SJCRH30 (cell line): Measurements from ENCODE around the gene NOTCH3. TPM values are rescaled to one million over a fixed set of nuclear protein-coding genes. Genes with fewer than 3 reads are reported as not detected.

Experiments
- DNase-seq, 2 experiments: peaks; one replicate each; pipeline ENCODE4 v3.0.0-alpha.2; 2015 to 2020
- H3K27ac ChIP-seq: fragments of 250-450 bp; sonication (Bioruptor Pico); 2 replicates; pipeline ENCODE4 v1.5.1; 2020; ENCODE audit warnings: mild to moderate bottlenecking, moderate library complexity
- H3K27me3 ChIP-seq: fragments of 250-450 bp; sonication (Bioruptor Pico); 2 replicates; pipeline ENCODE4 v1.5.1; 2020; ENCODE audit warnings: mild to moderate bottlenecking, moderate library complexity
- H3K36me3 ChIP-seq: fragments of 250-450 bp; sonication (Bioruptor Pico); 2 replicates; pipeline ENCODE4 v1.5.1; 2020; ENCODE audit warnings: mild to moderate bottlenecking, moderate library complexity
- H3K4me1 ChIP-seq: fragments of 250-450 bp; sonication (Bioruptor Pico); 2 replicates; pipeline ENCODE4 v1.5.1; 2020; ENCODE audit warnings: mild to moderate bottlenecking, moderate library complexity
- H3K4me3 ChIP-seq: fragments of 250-450 bp; sonication (Bioruptor Pico); 2 replicates; pipeline ENCODE4 v1.5.1; 2020; ENCODE audit warnings: mild to moderate bottlenecking, moderate library complexity
- H3K9me3 ChIP-seq: fragments of 250-450 bp; sonication (Bioruptor Pico); replicated peaks from 2 replicates; pipeline ENCODE4 v1.5.1; 2020; ENCODE audit warnings: mild to moderate bottlenecking, moderate library complexity
- total RNA-seq: library from RNA; depleted of rRNA; stranded (reverse); fragments of >200 nt; shearing (Covaris generic); gene quantifications from 2 replicates; pipeline ENCODE4 v1.2.3, GENCODE V29; 2014; rRNA removed

Gene NOTCH3
- 43.7 and 48.2 TPM in 2 replicates for total RNA-seq

DNA sequence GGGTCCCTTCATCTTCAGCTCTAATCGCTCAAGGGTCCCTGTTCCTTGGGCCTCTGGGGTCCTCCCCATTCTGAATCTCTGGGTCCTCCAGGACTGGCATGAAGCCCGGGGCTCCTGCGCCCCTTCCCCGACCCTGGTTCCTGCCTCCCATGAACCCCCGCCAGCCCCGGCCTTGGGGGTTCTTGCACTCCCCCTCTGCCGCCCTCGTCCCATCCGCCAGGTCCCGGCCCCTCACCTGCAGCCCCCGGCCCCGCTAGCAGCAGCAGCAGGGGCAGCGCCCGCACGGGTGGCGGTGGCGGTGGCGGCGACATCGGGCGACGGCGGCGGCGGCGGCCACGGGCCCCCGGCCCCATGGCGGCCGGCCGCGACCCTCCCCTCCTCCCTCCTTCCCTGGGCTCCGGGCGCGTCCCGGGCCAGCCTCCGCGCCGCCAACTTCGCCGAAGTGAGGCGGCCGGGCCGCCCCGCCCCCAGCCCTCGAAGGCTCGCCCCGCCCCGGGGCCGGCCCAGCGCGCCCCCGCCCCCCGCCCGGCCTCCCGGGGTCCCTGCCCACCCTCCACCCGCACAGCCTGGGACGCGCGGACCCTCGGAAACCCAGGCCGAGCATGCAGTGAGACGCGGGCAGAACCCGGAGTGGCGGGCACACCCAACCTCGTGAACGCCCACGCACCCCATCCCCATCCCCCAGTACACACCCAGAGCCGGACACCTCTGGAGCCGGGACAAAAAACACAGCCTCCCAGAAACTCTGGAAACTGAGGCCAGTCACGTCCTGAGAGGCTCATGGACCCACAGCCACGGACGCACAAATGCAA lies at the start of gene NOTCH3:
TSS of gene NOTCH3 (minus strand) at position 443 of the 812 bp plus-strand sequence. CDS start at position 353, 90 bp downstream.
- Histone ChIP-seq H3K36me3 (no peaks in the 10 kb centered on the region; the same call in 1 of the 2 replicates), H3K4me3 (peak within 1 kb of the TSS; percentile 86), H3K27me3 (no peaks in the 10 kb centered on the region), H3K4me1 (peaks cover 18% of the 10 kb centered on the region), H3K9me3 (no peaks in the 10 kb centered on the region), H3K27ac (peak within 1 kb of the TSS; percentile 56)
- peak; percentile 51 to 65 for DNase-seq

DNA sequence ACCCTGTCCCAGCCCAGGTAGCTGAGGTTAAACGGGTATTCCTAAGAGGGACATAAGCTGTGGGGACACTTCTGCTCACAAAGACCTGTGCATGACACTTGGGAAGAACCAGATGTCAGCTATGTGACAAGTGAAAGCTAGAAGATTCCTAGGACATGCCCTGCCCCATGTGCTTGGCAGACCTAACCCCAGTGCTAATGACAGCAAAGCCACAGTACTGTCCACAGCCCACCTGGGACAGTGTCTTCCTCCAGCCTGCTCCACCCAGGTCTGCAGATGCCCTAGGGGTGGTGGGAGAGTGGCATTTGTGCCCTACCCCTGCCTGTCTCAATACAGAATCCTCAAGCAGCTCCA lies 49.8 kb upstream of the NOTCH3 start:
- Histone ChIP-seq H3K36me3 (peaks cover 67% of the 10 kb centered on the region), H3K4me3 (no peak overlapping the region), H3K9me3 (no peaks in the 10 kb centered on the region), H3K27me3 (no peaks in the 10 kb centered on the region), H3K27ac (peak overlapping the region; percentile 83), H3K4me1 (peaks cover 50% of the 10 kb centered on the region)
- no peak for DNase-seq

DNA sequence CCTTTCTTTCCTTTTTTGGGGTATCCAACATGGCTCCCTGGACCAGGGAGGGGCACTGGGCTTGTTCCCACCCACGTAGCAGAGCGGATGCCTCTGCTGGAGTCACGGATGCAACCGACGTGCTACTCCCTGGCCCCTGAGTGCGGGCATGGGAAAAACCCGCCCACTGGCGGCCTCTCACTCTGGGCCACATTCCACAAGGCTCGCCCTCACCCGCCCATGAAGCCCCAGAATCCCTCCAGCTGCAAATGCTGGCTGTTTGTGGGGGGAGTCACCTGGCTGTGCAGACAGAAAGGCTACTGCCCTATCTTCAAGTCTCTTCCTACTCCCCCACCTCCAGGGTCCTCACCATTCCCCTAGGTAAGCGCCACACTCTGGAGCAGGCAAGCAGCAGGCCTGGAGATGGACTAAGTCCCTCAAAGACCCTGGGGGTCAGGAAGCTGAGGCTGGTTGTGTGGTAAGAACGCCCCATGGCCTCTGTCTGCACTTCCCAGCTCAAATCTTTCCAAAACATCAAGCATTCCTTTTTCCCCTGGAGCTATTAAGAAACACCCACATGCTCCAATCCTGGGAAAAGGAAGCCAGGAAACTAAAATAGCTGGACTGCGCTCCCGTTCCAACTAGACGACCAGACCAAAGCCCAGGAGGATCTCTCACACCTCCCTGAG lies 49.3 kb upstream of the NOTCH3 start:
- no peaks in the 10 kb centered on the region for H3K27me3 ChIP-seq
- peaks cover 50% of the 10 kb centered on the region for H3K4me1 ChIP-seq
- H3K9me3 ChIP-seq = no peaks in the 10 kb centered on the region
- peak; percentile 37 to 49 for DNase-seq
- H3K4me3 ChIP-seq = no peak overlapping the region
- H3K27ac ChIP-seq = peak overlapping the region; percentile 83; the same call in 1 of the 2 replicates
- peaks cover 66% of the 10 kb centered on the region for H3K36me3 ChIP-seq

DNA sequence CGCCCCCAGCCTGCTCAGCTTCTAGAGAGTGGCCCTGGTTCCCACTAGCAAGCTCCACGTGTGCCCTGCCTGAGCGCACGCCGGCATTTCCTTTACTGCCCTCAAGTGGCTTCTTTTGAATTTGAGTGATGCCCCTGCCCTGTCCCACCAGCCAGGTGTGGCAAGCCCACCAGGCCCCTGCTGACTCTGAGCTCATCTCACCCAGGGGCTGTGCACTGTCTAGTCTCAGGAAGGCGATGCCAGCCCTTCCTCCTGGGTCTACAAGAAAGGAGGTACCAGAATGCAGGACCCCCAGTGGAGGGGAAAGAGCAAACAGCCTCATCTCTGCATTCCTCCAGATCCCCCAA lies 48.7 kb upstream of the NOTCH3 start:
- peak overlapping the region; percentile 83; the same call in 1 of the 2 replicates for H3K27ac ChIP-seq
- peaks cover 50% of the 10 kb centered on the region for H3K4me1 ChIP-seq
- H3K36me3 ChIP-seq = peaks cover 66% of the 10 kb centered on the region
- no peak for DNase-seq
- no peaks in the 10 kb centered on the region for H3K9me3 ChIP-seq
- no peaks in the 10 kb centered on the region for H3K27me3 ChIP-seq
- H3K4me3 ChIP-seq = no peak overlapping the region

DNA sequence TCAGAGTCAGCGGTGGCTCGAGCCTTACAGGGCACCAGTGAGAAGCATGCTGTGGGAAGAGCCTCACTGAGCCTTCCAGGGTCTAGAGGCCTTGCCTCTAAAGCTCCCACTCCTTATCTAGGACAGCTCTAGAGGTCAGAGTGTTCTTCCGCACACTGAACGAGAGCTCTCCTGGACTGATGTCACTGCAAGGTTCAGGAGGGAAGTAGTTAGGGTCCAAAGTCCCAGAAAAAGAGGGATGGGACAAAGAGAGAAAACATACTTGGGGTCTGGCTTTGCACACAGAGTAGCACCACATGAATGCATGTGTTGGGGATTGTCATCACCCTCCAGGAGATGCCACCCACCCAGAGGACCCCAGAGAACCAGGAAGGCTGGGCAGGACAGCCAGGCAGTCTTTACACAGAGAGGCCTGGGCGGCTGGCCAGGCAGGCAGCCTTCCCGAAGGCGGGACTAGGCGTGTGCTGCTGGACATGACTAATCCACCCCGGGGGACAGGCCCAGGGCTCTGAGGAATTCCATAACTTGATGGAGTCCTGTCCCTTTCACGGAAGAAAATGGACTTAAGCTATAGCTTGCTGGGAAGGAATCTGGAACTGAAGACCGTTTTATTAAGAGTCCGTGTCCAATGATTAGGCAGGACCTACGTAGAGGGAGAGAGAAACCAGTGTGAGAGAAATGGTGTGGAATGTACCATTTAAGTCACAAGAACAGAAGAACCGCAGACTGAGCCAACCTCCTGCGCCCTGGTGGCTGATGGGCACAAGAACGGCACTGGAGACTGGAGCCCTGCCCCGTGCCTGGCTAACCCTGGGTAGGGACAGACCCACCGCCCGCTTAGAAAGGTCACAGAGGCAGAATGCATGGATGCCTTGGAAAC lies 48.1 kb upstream of the NOTCH3 start:
- Histone ChIP-seq H3K27ac (no peak overlapping the region), H3K4me1 (peaks cover 49% of the 10 kb centered on the region), H3K4me3 (no peak overlapping the region), H3K9me3 (no peaks in the 10 kb centered on the region), H3K27me3 (no peaks in the 10 kb centered on the region), H3K36me3 (peaks cover 62% of the 10 kb centered on the region)
- DNase-seq = peak; percentile 45 to 50

DNA sequence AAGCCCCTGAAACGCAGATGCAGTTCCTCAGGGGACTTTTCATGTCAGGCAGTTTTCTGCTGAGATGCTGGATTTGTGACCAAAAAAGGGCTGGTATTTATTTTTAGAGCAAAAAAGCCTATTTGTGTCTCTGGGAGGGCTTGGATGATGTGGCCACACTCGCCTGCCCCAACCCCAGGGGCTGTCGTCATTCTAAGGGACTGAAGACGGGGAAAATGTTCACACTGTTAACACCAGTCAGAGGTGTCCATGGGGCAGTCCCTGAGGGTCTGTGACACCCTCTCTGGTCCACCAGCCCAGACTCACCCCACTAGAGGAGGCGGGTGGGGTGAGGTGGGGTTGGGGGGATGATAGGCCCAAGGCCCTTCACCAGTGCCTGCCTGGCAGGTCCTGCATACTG lies 47.3 kb upstream of the NOTCH3 start:
- peaks cover 41% of the 10 kb centered on the region for H3K4me1 ChIP-seq
- no peak overlapping the region for H3K4me3 ChIP-seq
- DNase-seq = no peak
- no peaks in the 10 kb centered on the region for H3K27me3 ChIP-seq
- no peaks in the 10 kb centered on the region for H3K9me3 ChIP-seq
- H3K27ac ChIP-seq = no peak overlapping the region
- H3K36me3 ChIP-seq = peaks cover 58% of the 10 kb centered on the region

DNA sequence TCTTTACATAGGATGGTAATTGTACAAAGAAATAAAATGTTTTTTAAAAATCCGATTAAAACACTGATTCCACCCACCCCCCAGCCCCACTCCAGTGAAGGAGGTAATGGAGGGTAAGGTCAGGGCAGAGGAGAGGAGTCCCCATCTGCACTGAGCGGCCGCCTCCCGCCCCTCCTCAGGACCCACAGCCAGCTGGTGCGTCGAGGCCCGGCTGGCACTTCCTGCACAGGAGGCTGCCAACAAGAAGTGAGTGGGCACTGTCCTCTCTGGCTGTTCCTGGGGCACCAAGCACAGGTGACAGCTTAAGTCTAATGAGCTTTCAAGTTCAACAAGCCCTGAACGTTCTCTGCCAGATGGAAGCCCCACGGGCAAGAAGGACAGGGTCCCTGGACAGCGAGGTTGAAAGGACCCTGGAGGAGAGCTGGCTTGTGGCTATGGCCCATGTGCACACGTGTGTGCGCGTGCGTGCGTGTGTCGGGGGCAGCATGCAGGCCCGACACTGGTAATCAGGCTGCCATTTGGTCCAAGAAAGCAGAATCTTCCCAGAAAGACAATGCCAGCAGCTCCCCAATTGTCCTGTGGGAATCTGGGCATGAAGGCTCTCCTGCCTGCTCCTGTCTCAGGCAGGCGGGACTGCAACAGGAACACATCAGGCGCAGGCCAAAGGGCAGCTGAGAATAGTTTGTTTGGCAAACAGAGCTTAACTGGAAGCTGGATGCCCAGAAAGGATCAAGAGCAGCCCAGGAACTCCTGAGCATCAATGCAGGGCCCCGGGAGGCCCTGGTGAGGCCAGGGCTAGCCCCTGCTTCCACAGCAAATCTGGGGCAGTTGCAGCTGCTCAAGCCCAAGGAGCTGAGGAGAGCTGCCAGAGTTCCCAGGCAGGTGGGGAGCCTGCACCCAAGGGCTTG lies 46.6 kb upstream of the NOTCH3 start:
- Histone ChIP-seq H3K9me3 (no peaks in the 10 kb centered on the region), H3K4me3 (no peak overlapping the region), H3K36me3 (peaks cover 55% of the 10 kb centered on the region), H3K27ac (no peak overlapping the region), H3K27me3 (no peaks in the 10 kb centered on the region), H3K4me1 (peaks cover 35% of the 10 kb centered on the region)
- no peak for DNase-seq

DNA sequence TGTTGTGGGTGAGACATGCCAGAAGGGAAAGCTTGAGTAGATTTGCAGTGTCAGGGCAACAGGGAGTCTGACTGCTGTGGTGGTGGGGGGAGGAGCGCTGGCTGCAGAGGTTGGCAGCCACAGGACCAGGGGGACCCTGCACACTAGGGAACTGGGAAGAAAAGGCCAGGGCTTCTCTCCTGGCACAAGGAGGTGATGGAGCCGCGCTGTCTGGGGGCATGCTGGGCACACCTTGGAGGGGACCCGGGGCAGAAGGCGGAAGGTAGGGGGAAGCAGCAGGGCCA lies 45.3 kb upstream of the NOTCH3 start:
- Histone ChIP-seq H3K9me3 (no peaks in the 10 kb centered on the region), H3K27me3 (no peaks in the 10 kb centered on the region), H3K27ac (no peak overlapping the region), H3K36me3 (peaks cover 61% of the 10 kb centered on the region), H3K4me1 (peaks cover 24% of the 10 kb centered on the region), H3K4me3 (no peak overlapping the region)
- no peak for DNase-seq

DNA sequence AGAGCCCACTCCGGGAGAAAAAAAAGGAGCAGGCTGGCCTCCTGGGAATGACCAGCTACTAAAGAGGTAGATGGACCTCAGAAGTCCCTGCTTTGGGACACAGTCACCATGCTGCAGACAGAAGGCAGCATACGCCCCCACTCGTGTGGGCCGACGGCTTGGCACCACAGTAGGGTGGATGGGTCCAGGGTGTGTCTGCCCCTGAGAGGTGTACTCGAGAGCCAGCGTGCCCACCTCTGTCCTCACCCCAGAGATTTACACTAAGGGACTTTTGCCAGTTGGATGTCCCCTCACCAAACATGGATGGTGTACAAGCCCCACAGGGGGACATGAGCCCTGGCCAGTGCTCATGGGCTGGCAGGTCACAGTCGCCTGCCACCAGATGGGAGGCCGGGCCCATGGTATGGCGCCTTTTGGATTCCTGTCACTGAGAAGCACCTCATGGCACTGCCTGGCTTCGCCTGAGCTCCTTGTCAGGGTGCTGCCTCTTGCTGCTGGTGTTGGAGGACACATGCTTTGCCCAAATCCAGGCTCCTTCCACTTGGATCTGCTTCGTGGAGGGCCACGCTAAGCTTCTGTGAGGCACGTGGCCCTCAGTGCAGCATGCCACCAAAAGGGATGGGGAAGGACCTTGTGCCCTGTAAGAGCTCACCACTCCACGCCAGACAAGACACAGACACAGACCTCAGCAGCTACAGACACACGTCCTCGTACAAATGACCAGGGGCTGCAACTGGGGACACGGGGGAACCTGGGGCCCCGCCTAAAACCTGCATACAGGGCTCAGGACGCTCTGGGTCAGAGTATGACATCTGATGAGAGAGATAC lies 44.8 kb upstream of the NOTCH3 start:
- Histone ChIP-seq H3K9me3 (no peaks in the 10 kb centered on the region), H3K27ac (no peak overlapping the region), H3K4me3 (no peak overlapping the region), H3K36me3 (peaks cover 65% of the 10 kb centered on the region), H3K4me1 (peaks cover 19% of the 10 kb centered on the region), H3K27me3 (no peaks in the 10 kb centered on the region)
- no peak for DNase-seq

DNA sequence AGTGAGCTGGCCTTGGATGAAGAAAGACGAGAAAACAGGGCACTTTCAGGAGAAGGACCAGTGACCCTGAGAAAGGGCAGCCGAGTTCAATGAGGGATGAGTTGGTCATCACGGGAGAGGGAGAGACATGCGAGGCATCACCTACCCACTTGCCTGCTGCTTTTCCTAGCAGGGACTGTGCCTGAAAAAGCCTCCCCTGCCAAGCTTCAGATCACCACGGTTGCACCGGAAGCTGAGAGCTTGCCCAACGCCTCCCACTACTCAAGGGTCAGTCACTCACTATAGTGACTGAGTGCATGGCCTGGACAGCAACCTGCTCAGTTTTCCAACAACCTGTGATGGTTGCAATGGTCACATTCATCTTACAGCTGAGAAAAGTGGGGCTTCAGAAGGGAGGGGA lies 44.0 kb upstream of the NOTCH3 start:
- Histone ChIP-seq H3K27me3 (no peaks in the 10 kb centered on the region), H3K4me3 (no peak overlapping the region), H3K36me3 (peaks cover 66% of the 10 kb centered on the region), H3K27ac (no peak overlapping the region), H3K9me3 (no peaks in the 10 kb centered on the region), H3K4me1 (peaks cover 11% of the 10 kb centered on the region)
- DNase-seq = no peak

DNA sequence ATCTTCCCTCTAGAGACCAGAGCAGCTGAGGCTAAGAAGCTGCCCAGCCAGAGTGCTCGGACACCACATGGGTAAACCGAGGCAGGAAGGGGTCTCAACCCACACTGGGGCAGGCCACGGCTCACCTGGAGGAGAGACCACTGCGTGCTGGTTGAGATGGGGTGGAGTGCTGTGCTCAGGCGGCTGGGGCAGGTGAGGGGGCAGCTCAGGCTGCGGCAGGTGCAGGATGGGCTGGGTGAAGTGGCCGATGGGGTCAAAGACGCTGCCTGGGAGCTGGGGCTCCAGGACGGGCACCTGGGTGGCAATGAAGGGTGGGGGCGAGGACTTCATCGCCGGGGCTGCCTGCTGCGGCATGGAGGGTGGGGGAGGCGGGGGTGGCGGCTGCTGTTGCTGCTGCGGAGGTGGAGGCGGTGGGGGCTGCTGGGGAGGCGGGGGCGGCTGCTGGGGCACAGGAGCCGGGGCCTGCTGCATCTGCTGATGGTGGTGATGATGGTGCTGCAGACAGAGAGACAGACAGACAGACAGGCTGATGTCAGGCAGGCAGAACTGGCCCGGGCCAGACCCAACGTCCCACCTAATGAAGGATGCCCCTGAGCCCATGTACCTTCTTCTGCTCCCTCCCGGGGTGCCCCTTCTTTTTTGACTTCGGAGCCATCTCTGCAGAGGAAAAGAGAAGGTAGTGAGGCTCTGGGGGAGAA lies 43.5 kb upstream of the NOTCH3 start:
- Histone ChIP-seq H3K27me3 (no peaks in the 10 kb centered on the region), H3K4me1 (peaks cover 5% of the 10 kb centered on the region), H3K9me3 (no peaks in the 10 kb centered on the region), H3K36me3 (peaks cover 65% of the 10 kb centered on the region), H3K4me3 (no peak overlapping the region), H3K27ac (no peak overlapping the region)
- no peak for DNase-seq

DNA sequence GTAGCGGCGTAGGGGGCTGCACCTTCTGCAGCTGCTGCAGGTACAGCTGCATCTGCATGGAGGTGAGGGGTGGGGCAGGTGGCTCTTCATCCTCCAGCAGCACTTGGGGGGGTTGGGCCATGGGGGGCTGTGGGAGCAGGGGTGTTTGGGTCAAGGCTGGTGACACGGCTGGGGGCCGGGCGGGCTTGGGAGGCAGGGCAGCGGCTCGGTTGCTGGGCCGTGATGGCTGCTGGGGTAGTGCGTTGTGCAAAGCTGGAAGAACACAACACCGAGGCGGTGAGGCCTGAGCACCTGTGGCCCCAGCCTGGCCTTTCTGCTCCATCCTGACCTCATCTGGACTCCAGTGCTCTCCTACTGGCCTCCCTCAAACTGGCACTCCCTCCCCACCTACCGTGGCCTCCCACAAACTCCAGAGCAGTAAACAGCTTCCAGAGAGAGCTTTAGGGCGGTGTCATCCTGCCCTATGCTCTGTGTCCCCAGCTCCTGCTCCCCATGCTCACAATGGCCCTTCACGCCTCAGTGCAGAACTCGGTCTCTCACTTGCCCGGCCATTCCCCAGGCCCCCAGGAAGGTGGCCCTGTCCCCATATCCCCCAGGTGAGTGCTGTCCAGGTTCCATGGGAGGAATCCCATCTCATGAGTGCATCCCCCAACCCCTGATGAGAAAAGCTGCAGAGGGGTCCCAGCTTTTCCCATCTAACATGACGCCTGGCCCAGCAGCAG lies 42.6 kb upstream of the NOTCH3 start:
- H3K4me1 ChIP-seq = no peaks in the 10 kb centered on the region
- H3K4me3 ChIP-seq = no peak overlapping the region
- no peak for DNase-seq
- peaks cover 65% of the 10 kb centered on the region for H3K36me3 ChIP-seq
- H3K9me3 ChIP-seq = no peaks in the 10 kb centered on the region
- no peak overlapping the region for H3K27ac ChIP-seq
- H3K27me3 ChIP-seq = no peaks in the 10 kb centered on the region
